Measurements from ENCODE around the gene SEMA4C. TPM values are rescaled to one million over a fixed set of nuclear protein-coding genes. Genes with fewer than 3 reads are reported as not detected.

SEMA4C gene
- total RNA-seq, 1 donor from 2014 or later, result 58.1 TPM

DNA sequence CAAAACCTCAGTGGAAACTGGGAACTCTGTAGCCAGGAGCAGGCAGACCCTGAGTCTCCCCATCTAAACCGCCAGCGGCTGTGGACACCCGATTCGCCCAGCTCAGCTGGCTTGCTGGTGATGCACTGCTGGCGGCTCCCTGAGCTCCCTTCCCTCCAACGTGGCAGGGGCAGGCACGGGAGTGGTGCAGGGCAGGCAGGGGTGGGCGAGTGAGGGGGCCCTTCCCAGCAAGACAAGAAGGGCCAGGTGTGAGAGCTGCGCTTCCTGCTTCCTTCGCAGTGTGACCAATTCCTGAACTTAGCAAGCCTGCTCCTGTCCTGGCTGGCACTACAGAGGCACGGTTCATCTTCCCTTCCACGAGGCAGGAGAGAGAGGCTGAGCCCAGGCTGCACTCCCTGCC lies 12.3 kb upstream of the SEMA4C start:
- Mint-ChIP-seq H3K27me3 (no peaks in the 10 kb centered on the region), H3K4me3 (no peak overlapping the region), H3K9me3 (no peaks in the 10 kb centered on the region), H3K36me3 (no peaks in the 10 kb centered on the region), H3K4me1 (ENCODE audit: unreplicated experiment) (peaks cover 20% of the 10 kb centered on the region), H3K27ac (no peak overlapping the region)
- DNase-seq (ENCODE audit: extremely low spot score, unreplicated experiment), result no peak
- TF ChIP-seq, protein P1, sequence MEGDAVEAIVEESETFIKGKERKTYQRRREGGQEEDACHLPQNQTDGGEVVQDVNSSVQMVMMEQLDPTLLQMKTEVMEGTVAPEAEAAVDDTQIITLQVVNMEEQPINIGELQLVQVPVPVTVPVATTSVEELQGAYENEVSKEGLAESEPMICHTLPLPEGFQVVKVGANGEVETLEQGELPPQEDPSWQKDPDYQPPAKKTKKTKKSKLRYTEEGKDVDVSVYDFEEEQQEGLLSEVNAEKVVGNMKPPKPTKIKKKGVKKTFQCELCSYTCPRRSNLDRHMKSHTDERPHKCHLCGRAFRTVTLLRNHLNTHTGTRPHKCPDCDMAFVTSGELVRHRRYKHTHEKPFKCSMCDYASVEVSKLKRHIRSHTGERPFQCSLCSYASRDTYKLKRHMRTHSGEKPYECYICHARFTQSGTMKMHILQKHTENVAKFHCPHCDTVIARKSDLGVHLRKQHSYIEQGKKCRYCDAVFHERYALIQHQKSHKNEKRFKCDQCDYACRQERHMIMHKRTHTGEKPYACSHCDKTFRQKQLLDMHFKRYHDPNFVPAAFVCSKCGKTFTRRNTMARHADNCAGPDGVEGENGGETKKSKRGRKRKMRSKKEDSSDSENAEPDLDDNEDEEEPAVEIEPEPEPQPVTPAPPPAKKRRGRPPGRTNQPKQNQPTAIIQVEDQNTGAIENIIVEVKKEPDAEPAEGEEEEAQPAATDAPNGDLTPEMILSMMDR (conservative IDR thresholded peaks at IDR 0.05), result no peak

DNA sequence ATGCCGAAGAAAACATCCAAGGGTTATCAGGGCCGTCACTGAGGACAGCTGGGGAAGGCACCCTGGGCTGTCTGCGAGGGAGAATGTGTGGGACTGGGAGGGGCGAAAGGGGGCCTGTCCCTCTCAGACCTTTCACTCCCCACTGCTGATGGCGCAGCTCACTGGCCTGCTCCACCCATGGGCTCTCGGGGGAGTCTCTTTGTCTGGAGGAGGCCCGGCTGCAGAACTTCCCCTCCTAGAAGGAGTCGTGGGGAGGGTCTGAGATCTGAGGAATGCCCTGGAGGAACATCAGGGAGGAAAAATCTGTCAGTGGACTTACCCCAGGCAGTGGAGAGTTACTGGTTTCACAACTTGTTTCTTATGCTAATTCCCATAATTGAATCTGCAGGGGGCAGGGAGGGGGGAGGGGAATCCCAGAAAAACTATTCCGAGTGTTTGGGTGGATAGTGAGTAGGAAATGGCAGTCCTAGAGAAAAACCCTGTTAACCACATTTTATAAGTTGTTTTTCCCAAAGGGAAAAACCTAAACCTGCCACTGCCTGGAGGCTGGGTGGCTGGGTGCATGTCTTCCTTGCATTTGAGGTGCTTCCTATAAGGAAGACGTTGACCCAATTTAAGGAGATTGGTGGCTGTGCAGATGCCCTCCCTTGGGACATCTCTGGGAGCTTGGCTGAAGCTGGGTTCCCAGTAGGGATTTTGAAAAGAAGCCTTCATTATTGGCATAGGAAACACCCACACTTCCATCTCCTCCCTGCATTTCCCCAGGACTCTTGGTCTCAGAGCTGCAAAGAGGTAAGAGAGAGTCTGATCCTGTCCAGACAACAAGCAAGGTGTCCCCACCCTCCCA lies 11.7 kb upstream of the SEMA4C start:
- no peaks in the 10 kb centered on the region for H3K27me3 Mint-ChIP-seq
- no peaks in the 10 kb centered on the region for H3K9me3 Mint-ChIP-seq
- no peaks in the 10 kb centered on the region for H3K36me3 Mint-ChIP-seq
- no peak for DNase-seq (ENCODE audit: extremely low spot score, unreplicated experiment)
- H3K4me1 Mint-ChIP-seq (ENCODE audit: unreplicated experiment), result peaks cover 19% of the 10 kb centered on the region
- no peak overlapping the region for H3K4me3 Mint-ChIP-seq
- TF ChIP-seq, protein P1 (conservative IDR thresholded peaks at IDR 0.05), result no peak
- H3K27ac Mint-ChIP-seq, result peak overlapping the region; percentile 50

DNA sequence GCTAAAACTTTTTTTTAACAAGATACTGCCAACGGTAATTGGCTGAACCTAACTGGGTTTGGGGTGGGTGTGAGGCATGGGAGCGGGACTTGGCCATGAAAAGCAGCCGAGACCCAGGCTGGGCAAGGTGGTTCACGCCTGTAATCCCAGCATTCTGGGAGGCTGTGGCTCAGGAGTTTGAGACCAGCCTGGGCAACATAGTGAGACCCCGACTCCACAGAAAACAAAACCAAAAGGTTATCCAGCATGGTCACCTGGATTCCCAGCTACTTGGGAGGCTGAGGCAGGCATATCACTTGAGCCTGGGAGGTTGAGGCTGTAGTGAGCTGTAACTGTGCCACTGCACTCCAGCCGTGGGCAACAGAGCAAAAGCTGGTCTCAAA lies 11.0 kb upstream of the SEMA4C start:
- Mint-ChIP-seq H3K36me3 (no peaks in the 10 kb centered on the region), H3K4me3 (no peak overlapping the region), H3K27me3 (no peaks in the 10 kb centered on the region), H3K4me1 (ENCODE audit: unreplicated experiment) (peaks cover 21% of the 10 kb centered on the region), H3K27ac (peak overlapping the region; percentile 50), H3K9me3 (no peaks in the 10 kb centered on the region)
- no peak for DNase-seq (ENCODE audit: extremely low spot score, unreplicated experiment)
- TF ChIP-seq, protein P1 (conservative IDR thresholded peaks at IDR 0.05), result no peak

DNA sequence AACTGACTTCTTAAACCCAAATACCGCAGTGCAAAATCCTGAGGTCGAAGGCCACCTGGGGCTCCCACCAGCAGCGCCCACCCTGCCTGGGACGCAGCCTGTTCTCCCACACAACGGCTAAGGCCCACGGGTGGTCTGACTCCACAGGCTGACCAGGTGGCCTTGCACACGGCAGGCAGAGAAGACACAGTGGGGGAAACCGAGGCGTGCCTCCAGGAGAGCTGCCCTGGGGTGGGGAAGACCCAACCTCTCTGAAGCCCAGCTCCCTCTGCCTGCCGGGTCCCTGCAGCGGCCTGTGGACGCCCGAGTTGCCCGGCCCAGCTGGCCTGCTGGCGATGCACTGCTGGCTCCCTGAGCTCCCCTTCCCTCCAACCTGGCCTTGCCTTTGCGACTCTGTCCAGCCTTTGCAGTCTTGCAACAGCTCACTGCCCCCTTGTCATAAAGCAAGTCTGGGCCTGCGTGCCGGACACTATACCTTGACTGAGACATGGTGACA lies 9.7 kb upstream of the SEMA4C start:
- H3K36me3 Mint-ChIP-seq, result no peaks in the 10 kb centered on the region
- H3K4me3 Mint-ChIP-seq, result peak overlapping the region; percentile 21
- H3K27ac Mint-ChIP-seq, result peak overlapping the region; percentile 12
- H3K27me3 Mint-ChIP-seq, result no peaks in the 10 kb centered on the region
- TF ChIP-seq, protein P1 (conservative IDR thresholded peaks at IDR 0.05), result no peak
- H3K9me3 Mint-ChIP-seq, result no peaks in the 10 kb centered on the region
- peaks cover 28% of the 10 kb centered on the region for H3K4me1 Mint-ChIP-seq (ENCODE audit: unreplicated experiment)
- no peak for DNase-seq (ENCODE audit: extremely low spot score, unreplicated experiment)

DNA sequence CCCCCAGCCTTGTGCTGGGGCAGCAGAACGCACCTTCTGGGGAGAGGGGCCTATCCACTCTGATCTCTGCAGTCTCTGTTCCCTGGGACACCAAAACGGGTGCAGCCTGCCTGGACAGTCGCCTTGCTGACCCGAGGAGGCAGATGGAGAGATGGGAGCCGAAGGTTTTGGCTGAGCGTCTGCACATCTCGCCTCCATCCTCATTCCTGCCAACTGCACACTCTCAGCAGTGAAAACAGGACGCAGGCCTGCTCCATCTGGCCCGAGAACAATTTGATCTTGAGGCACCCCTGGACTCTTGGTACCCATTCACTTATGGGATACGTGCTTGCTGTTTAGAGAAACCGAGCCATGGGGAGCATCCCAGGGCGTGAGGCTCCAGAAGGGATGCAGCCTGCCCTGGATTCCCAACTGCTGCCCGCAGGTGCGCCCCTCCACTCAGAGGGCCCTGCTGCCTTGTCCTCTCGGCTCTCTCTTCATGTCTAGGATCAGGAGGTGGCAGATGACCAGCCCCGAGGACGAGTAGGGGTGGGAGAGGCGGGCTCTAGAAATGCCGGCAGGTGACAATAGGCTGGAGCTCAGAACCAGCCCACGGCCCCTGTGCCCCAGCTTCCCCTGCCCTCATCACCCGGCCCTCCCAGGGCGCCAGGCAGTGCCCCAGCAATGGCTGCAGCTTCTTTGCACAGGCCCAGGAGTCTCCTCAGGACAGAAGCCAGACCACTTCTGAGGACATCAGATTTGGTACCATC lies 9.1 kb upstream of the SEMA4C start:
- H3K36me3 Mint-ChIP-seq, result no peaks in the 10 kb centered on the region
- H3K9me3 Mint-ChIP-seq, result no peaks in the 10 kb centered on the region
- H3K27ac Mint-ChIP-seq, result no peak overlapping the region
- H3K4me1 Mint-ChIP-seq (ENCODE audit: unreplicated experiment), result peaks cover 31% of the 10 kb centered on the region
- no peak overlapping the region for H3K4me3 Mint-ChIP-seq
- TF ChIP-seq, protein P1 (conservative IDR thresholded peaks at IDR 0.05), result no peak
- DNase-seq (ENCODE audit: extremely low spot score, unreplicated experiment), result no peak
- no peaks in the 10 kb centered on the region for H3K27me3 Mint-ChIP-seq

Data from type B pancreatic cell (in vitro differentiated cells).